Activated gamma-delta T cell (primary cell): ENCODE measurements around the gene EHMT1.
"Not testable (repeated sequence)": the region's sequence is repeated elsewhere in the genome, so short reads cannot be mapped to it uniquely, and the experiment has no call there.

Experiments used
- DNase-seq: peaks from one replicate; lab custom pipeline; 2025; lab: John Stamatoyannopoulos, UW

Gene EHMT1

DNA sequence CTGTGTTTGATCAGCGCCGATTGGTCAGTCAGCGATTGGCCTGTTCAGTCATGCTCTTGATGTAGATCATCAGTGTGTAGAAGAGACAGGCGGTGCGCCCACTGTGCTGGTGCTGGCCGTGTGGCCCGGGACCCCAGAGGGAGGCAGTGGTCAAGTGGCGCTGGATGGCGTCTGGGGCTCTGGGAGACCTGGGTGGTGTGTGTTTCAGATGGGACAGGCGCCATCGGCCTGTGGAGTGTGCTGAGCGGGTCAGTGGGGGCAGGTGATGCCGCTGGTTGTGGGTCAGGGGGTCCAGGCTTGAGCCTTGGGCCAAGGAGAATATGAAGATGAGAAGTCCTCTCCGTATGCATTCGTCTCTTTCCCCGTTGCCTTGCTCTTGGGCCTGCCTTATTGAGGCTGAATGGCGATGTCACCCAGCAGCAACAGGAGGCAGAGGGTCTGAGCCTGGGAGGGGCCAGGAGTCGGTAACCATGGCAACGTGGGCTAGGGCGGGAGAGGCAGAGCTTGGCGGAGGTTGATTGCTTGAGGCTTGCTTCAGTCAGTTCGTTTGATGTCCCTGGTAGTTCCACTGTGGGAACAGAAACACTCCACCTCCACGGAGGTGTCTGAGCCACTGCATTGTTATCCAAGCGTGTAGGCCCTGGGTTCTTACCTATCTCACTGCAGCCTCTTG, 141.0 kb downstream of the EHMT1 start:
- no peak for DNase-seq

DNA sequence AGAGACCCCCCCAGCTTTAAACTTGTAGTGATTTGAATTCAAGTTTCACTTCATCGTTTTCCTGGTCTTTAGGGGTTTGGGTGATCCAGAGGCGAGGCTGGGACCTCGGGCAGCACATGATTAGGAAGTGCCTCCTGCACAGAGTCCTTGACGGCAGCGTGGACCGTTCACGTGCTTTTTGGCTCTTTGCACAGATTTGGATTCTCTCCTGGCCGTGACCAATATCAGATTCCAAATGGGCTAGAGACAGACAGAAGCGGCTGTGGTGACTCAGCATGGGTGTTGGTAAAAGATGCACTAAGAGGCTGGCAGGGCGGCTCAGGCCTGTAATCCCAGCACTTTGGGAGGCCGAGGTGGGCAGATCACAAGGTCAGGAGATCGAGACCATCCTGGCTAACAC, 141.6 kb downstream of the EHMT1 start:
- no peak for DNase-seq

DNA sequence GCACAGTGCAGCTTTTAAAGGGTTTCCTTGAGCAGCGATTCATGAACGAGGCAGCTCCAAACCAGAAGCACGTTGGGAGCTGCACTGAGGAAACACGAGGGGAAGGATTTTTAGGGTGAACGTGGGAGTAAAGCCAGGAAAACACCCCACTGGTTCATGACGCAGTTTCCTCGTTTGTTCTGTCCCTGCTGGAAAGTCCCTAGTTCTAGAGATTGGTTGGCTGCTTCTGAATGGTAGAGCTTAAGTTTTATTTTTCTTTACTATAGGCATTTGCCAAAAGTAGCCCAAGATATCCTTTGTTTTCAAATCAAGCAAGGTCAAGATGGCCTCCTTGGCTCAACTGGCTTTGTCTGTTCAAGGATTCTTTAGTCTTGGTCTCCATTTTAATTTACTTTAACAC, 142.2 kb downstream of the EHMT1 start:
- no peak for DNase-seq

DNA sequence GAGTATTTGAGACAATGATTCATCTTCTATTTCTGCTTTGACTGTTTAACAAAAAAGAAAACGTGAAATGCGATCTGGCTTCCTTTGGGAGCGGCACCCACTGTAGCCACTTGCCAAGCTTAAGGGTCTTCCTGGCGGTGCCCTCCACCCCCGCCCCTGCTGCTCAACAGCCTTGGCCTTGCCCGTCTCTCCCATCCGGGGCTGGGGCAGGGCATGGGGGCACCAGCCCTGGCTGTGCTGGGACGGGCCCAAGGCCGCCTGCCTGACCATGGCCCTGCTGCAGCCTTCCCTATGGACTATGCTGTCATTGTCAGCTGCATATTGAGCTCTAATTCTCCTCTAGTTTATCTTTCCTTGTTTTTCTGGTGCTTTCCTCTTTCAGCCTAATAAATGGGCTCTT, 143.0 kb downstream of the EHMT1 start:
- DNase-seq, result no peak

DNA sequence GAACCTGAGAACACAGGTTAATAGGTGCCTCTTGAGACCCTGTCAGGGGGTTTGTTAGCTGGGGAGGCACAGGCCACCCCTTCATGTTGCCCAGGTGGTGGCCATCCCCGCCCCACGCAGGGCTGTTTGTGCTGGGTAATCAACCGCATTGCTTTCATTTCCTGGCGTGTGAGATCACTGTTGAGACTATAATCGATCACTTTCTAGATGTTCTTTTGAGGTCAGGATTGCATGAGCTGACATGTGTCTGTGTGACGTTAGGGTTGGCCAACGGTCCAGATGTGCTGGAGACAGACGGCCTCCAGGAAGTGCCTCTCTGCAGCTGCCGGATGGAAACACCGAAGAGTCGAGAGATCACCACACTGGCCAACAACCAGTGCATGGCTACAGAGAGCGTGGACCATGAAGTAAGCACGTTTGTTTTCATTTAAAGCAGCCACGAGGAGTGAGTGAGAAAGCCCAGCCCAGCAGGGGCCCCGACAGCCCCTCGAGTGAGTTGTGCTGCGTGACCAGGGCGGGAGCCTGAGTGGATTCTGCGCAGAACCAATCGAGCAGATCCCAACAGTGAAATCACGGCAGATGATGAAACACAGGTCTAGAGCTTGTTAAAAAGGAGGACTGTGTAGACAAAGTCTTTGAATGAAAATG, 143.7 kb downstream of the EHMT1 start:
- no peak for DNase-seq

DNA sequence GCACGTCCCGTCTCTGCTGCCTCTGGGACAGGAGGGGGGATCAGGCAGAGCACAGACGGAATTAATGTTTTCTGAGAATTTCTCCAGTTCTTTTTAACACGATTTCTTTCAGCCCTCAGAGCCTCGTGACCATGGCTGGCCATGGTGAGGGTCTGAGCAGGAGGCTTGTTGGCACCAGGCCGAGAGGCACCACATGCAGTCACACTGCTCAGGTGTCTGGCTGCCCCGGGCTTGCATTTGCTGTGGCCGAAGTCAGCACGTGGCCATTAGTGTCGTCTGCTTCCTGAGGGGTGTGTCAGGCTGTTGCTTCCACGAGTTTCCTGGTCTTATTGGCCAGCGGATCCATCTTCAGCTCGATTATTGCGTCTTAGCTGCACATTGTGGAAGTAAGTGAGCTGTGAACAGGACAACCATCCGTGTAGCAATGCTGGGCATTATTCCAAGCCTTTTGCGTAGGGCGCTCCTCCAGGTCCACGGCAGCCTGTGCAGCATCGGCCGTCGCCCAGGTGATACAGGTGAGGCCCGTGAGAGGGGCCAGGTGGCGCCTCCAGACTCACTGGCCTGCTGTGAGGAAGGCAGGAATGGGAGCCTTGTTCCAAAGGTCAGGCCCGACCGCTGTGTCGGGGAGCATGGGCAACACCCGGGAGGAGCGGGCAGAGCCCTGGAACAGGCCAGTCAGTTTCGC, 144.6 kb downstream of the EHMT1 start:
- no peak for DNase-seq

DNA sequence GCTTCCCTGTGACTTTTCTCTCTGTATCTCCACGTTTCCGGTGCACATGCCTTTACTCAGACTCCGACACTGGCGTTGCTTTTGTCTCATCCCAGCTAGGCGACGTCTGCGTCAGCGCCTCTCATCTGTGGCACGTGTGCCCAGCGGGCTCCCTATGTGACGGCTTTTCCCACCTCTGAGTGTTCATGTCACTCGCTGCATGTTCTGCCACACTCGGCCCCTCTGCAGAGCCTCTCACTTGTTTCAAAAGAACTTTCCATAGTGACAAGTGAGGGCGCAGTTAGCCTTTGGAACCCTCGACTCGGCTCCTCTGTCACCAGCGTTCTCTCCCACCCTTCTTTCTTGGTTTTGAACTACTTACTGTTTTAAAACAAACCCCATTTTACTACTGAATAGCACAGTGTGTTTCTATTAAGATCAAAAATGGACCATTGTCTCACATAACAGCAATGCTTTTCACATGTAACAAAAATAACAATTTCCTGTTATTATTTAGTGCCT, 145.4 kb downstream of the EHMT1 start:
- no peak for DNase-seq

DNA sequence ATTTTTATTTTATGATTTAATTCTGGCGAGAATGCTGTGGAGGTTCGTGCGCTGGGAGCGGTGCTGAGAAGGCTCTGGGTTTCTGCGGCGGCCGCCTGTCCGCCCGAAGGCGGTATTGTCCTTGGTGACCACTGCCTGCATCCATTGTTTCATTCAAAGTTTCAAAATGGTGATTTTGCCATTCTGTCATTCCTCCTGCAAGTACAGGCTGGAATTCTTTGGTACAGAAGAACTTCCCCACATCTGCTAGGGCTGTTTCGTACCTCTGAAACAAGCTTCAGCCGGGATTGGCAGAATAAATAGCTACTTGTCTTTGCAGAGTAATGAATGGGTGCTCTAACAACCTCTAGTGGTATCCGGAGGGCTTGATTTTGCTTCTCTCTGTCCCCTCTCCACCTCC, 146.2 kb downstream of the EHMT1 start:
- no peak for DNase-seq

DNA sequence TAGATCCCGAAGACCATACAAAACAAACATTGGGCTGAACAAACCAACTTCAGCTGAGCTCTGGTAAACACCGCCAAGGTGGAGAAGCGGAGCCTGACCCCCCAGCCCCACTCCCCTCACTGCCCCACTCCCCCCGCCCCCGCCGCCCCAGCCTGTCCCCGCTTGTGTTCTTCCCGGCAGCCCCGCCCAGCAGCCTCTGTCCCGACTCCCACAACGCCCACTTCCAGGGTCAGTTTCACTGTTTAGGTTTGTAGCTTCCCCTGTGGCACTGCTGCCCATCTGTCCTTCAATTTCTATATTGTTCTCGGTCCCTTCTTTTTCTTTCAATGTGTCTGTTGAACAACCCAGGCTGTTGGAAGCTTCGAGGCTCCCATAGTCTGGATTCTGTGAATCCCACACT, 146.7 kb downstream of the EHMT1 start:
- DNase-seq, result no peak

DNA sequence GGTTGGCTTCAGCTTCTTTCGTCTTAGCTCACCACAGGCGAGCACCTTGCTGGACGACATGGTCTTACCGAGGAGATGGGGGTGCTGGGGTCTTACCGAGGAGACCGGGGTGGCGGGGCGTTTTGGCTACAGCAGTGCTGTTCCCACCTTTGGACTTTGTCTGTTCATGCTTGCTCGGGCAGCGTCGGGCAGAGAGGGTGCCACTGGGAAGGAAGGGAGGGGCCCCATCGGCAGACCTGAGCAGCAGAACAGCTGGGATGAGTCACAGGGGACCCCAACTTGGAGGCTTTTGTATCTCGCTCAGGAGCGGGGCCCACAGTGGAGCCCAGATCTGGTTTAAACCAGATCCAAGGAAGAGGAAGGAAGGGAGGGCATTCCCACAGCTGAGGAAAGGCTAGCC, 152.8 kb downstream of the EHMT1 start:
- DNase-seq, result no peak

DNA sequence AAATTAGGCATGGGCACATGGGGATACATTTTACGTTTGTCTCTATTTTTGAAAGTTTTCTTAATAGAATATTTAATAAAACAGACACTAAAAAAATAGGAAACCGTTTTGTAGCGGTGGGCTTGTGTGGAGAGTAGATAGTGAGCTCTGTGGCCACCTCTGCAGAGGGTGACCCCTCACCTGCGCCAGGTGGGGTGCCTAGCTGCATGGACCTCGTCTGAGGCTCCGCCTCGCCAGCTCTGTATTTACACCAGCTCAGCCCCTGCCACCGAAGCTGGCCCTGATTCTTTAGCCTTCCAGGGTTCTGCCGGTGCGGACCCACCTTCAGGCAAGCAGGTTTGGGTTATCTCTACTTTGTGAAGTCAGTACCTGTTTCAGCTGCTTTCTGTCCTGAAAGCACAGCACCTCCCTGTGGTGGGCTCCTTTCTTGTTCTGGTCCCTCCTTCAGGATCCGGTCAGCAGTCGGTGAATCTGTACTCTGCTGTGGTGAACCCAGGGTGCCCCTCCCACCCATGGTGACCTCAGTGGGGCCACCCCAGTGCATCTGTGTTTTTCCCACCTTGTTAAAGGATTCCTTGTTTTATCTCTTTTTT, 153.6 kb downstream of the EHMT1 start:
- no peak for DNase-seq

DNA sequence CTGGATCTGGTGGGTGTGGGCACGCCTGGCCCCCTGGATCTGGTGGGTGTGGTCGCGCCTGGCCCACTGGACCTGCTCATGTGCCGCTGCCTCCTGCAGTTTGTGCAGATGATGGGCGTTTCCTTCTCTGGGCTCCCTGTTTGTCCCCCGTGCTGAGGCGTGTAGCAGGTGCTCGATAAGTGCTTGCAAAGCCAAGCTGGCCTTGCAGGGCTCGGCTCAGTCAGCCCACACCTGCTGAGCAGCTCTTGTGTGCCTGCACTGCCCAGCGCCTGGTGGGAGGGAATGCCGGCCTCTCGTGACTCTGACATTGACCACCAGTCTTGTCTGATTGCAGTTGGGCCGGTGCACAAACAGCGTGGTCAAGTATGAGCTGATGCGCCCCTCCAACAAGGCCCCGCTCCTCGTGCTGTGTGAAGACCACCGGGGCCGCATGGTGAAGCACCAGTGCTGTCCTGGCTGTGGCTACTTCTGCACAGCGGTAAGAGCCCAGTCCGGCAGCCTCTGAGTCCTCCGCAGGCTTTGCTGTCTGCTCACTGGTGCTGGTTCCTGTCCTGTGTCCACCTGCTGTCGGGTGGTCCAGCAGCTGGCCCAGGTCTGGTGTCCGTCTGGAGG, 156.1 kb downstream of the EHMT1 start:
- no peak for DNase-seq

DNA sequence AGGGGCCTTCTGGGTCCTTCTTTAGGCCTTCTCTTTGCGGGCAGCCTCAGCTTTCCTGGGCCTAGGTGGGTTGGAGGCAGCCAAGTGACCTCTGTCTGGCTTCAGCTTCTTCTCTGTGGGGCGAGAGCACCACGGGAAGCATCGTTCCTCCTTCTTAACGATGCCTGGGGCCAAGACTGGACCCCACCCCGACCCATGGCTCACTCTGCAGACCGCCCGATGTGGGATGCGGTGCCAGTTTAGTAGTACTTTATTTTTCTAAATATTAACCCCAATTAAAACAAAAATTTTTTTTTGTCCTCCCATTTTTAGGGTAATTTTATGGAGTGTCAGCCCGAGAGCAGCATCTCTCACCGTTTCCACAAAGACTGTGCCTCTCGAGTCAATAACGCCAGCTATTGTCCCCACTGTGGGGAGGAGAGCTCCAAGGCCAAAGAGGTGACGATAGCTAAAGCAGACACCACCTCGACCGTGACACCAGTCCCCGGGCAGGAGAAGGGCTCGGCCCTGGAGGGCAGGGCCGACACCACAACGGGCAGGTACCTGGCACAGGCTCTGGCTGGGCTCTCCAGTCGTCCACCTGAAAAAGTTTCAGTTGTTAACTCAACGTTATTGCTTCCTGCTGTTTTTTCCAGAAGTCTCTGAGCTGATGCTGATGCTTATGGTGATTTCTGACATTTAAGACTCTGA, 157.6 kb downstream of the EHMT1 start:
- no peak for DNase-seq

DNA sequence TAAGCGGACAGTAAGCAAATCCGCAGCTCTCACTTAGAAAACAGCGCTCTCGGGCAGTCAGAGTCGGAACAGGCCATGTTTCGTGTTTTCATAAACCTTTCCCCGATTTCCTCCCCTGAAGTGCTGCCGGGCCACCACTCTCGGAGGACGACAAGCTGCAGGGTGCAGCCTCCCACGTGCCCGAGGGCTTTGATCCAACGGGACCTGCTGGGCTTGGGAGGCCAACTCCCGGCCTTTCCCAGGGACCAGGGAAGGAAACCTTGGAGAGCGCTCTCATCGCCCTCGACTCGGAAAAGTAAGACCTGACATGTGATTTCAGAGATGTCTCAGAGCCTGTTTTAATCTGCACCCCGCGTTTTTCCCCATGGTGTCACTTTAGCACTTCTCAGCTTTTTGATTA, 159.0 kb downstream of the EHMT1 start:
- no peak for DNase-seq

DNA sequence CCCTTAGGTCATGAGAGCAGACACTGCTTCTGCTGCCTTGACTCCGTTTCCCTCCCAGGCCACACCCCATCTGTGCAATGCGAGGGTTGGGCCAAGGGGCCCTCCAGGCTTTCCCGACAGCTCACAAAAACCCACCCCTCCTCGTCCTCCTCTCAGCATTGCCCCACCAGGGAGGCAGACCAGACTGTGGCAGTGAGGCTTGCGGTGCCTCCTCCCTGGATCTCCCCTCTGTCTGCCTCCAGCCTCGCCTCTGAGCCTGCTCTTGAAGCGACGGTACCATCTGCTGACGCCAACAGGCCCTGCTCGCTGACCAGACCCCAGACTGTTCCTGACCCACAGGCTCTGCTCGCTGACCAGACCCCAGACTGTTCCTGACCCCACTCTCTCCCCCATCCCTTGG, 159.5 kb downstream of the EHMT1 start:
- no peak for DNase-seq

DNA sequence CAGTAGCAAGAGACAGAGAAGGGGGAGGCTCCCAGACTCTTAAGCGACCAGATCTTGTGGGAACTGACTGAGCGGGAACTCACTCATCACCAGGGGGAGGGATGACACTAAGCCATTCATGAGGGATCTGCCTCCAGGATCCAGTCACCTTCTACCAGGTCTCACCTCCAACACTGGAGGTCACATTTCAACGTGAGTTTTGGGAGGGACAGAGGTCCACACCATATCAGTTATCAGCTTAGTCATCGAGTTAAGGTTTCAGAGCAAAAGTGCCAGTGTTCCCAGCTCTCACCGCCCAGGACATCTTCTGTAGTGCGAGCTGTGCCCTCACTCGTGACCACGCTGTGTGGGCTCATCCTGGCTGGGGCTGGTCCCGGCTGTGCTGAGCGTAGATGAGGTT, 160.1 kb downstream of the EHMT1 start:
- no peak for DNase-seq

DNA sequence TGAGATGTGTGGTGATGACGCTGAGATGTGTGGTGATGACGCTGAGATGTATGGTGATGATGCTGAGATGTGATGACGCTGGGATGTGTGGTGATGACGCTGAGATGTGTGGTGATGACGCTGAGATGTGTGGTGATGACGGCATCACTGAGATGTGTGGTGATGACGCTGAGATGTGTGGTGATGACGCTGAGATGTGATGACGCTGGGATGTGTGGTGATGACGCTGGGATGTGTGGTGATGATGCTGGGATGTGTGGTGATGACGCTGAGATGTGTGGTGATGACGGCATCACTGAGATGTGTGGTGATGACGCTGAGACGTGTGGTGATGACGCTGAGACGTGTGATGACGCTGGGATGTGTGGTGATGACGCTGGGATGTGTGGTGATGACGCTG, 161.2 kb downstream of the EHMT1 start:
- not testable (repeated sequence) for DNase-seq

DNA sequence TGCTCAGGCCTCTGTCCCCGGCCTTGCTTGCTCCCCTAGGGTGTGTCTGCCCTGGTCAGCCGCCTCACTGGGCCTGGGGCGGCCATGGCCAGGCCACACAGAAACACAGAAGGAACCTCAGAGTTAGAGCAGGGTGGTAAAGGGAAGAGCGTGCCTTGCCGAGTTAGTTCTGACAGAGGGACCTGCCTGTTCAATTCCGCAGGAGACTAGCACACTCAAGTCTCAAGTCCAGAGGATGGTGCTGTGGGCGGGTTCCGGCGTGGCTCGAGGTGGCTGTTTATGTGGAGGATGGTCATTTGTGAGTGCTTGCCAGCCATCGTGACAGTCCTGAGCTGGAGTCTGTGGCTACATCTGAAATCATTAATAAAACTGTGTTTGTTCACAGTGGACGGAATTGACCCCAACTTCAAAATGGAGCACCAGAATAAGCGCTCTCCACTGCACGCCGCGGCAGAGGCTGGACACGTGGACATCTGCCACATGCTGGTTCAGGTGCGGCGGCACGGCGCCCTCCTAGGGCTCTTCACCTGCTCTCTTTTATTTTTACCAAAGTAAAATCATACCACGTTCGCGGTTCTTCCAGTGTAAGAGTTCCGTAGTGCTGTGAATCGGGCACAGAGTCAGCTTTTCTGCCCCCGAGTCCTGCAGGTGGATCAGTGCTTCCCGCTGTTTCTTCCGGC, 163.2 kb downstream of the EHMT1 start:
- no peak for DNase-seq

DNA sequence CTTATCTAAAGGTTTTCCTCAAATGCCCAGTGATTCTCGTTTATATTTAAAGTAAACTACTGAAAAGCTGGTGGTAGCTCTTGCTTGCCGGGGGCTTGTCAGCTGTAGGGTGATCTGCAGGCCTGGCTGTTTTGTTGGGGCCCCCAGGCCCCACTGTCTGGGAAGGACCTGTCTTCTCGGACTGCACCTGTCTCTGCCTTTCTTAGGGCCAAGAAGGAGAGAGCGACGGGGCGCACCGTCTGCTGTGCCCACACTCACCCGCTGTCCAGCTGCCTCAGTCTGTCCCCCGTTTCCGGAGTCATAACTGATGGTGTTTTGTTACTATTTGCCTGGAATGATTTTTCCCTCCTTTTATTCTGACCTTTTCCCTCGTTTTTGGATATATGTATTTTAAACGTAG, 164.7 kb downstream of the EHMT1 start:
- DNase-seq, result no peak

DNA sequence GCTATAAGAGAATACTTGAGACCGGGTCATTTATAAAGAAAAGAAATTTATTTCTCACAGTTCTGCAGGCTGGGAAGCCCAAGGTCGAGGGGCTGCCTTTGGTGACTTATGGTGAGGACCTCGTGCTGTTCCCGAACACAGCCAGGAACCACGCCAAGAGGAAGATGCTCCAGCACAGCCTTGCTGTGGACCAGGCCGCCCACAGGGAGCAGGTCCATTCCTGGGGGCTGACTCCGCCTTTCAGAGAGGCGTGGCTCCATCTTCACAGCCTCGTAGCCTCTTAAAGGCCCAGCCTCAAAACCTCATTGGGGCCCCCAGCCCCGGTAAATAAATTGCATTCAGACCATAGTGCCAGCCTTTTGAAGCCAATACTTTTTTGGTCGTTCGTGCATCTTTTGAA, 165.2 kb downstream of the EHMT1 start:
- DNase-seq, result no peak
